Heart left ventricle (tissue), 16 donors: Measurements from ENCODE around the gene KRTAP10-5. TPM values are rescaled to one million over a fixed set of nuclear protein-coding genes. Genes with fewer than 3 reads are reported as not detected.
"Not testable (repeated sequence)": the region's sequence is repeated elsewhere in the genome, so short reads cannot be mapped to it uniquely, and the experiment has no call there.

Source experiments
- ATAC-seq, 4 donors: fragments of 200-7000 bp; cut with Tn5 transposase; one replicate each; pipeline ENCODE4 v1.9.1; 2020 to 2022; ENCODE audit warnings: moderate library complexity in 4 of 4, mild to moderate bottlenecking in 3 of 4, moderate number of reproducible peaks in 1 of 4
- DNase-seq, 5 donors: peaks; one replicate each; pipeline ENCODE4 v3.0.0-alpha.2; 2020
- H3K27ac ChIP-seq, 12 donors: fragments of 200-600 bp; sonication (generic) in 4 of 12; one replicate each; pipeline versions ENCODE4 v1.5.0 to v1.8.0; 2016 to 2022; ENCODE audit warnings: mild to moderate bottlenecking in 2 of 12
- H3K27me3 ChIP-seq, 9 donors: fragments of 200-600 bp; sonication (generic) in 2 of 9; one replicate each; pipeline versions ENCODE4 v1.5.1 to v1.8.0; 2016 to 2022; ENCODE audit warnings: mild to moderate bottlenecking in 3 of 9
- H3K36me3 ChIP-seq, 9 donors: fragments of 200-600 bp; sonication (generic) in 2 of 9; one replicate each; pipeline versions ENCODE4 v1.5.0 to v1.8.0; 2018 to 2022; ENCODE audit warnings: mild to moderate bottlenecking in 2 of 9
- H3K4me1 ChIP-seq, 12 donors: fragments of 200-600 bp; sonication (generic) in 4 of 12; one replicate each; pipeline versions ENCODE4 v1.5.0 to v1.8.0; 2016 to 2022; ENCODE audit warnings: mild to moderate bottlenecking in 3 of 12
- H3K4me3 ChIP-seq, 12 donors: fragments of 200-600 bp; sonication (generic) in 4 of 12; one replicate each; pipeline versions ENCODE4 v1.5.0 to v1.8.0; 2017 to 2022; ENCODE audit warnings: mild to moderate bottlenecking in 9 of 12, moderate library complexity in 4 of 12
- H3K9me3 ChIP-seq, 12 donors: fragments of 200-600 bp; sonication (generic) in 4 of 12; one replicate each; pipeline versions ENCODE4 v1.5.0 to v1.8.0; 2016 to 2022; ENCODE audit warnings: mild to moderate bottlenecking in 1 of 12
- POLR2A ChIP-seq, 2 donors: fragments of 450-650 bp; IDR thresholded peaks; one replicate each; pipeline ENCODE4 v1.6.1; 2017; ENCODE audit warnings: antibody characterized with exemption in 2 of 2, mild to moderate bottlenecking in 2 of 2, moderate library complexity in 2 of 2
- WGBS, 4 donors: extraction: QIAGEN DNeasy Blood & Tissue Kit in 2 of 4; methylation state at CpG; one replicate each; pipeline versions ENCODE4 v1.1.5 to v1.1.7; 2013 to 2018; 5-methylcytosine and 5-hydroxymethylcytosine counted together
- intact Hi-C, 10 donors: fragments of 100-400 bp; cut with DNase I; formaldehyde crosslinking; loops; one replicate each; pipeline versions ENCODE4 v1.11.1 to v1.14.2; 2022
- polyA plus RNA-seq, 2 donors: library from polyadenylated mRNA; stranded (reverse); fragments of 200-250 nt; gene quantifications; one replicate each; pipeline ENCODE4 v1.2.3, GENCODE V29; 2013
- total RNA-seq, 9 donors: library from RNA; depleted of rRNA in 2 of 9; stranded (reverse); fragments of >200 nt in 2 of 9; fragmentation: NEBNext Ultra II Directional in 3 of 9; extraction: Animal tissue kit (Norgen Biotek cat#: 25700) in 3 of 9; gene quantifications; one replicate each; pipeline versions ENCODE4 v1.1.0 to v1.2.4, GENCODE V29; 2016 to 2023
- TF ChIP-seq, protein P1 (sequence below), 12 donors: fragments of 200-600 bp; sonication (generic) in 4 of 12; IDR thresholded peaks; one replicate each; pipeline versions ENCODE4 v1.5.0 to v1.8.0; 2018 to 2022; ENCODE audit warnings: antibody characterized with exemption in 12 of 12, mild to moderate bottlenecking in 5 of 12
- donor health status: ischemic (EF 13 %, LVEDD 7.1; RV severe dilation, severe dysfunction).
- donor health status: healthy with polysubstance abuse.
- donor health status: DM: no; HTN: yes; CAD: no.
- donor health status: DM: no; HTN: no; CAD: no.
- donor health status: ischemic (EF 25% LVEDD 6.9; RV normal size, moderate dysfunction).
- donor health status: ischemic (EF 25% LVEDD 5.7; RV mildly dilated, moderate dysfunction).
- donor health status: healthy.
- donor health status: DM: yes; HTN: yes; CAD: no.
- donor health status: ischemic (EF 35%, LVEDD 5.7; RV mildly dilated, moderate dysfunction).
- donor health status: nonischemic (EF 11% LVEDD 7.7; RV severe dilation, severe dysfunction).
- donor health status: DM: yes; HTN: yes; CAD: no.
- donor health status: PGD.
- donor health status: ischemic (EF 29% LVEDD 5.4; RV normal size, mild dysfunction).
- donor health status: nonischemic (EF 23%, LVEDD 6.1; RV moderate dilation, normal function).

KRTAP10-5 gene
- total and polyA plus RNA-seq, 11 donors: not detected

DNA sequence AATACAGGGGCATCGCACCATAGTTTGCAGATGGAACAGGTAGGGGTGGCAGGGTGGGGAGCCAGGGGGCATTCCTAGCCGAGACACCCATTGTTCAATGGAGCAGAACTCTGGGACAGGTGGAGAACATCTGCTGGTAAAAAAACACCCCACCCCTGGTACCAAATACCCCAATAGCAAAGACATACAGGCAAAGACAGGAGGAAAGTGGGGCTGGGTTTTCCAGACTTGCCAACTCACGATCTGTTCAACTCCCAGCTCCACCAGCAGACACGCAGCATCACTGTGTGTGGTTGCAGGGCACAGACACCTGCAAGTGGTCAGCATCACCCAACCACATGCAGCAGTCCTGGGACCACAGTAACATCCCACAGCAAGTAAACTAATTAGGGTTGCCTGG, 31.1 kb upstream of the KRTAP10-5 start:
- no peak for ATAC-seq
- Histone ChIP-seq H3K27me3 (peaks cover 0 to 5% (median 0%) of the 10 kb centered on the region in 9 donors), H3K36me3 (no peaks in the 10 kb centered on the region), H3K4me1 (no peaks in the 10 kb centered on the region), H3K27ac (no peak overlapping the region), H3K4me3 (no peak overlapping the region), H3K9me3 (peaks cover 0 to 36% (median 6%) of the 10 kb centered on the region in 12 donors)
- WGBS, 4 donors: 76 to 89% (median 86%) methylated on average over 4 of the region's 4 CpGs
- TF ChIP-seq, protein P1, sequence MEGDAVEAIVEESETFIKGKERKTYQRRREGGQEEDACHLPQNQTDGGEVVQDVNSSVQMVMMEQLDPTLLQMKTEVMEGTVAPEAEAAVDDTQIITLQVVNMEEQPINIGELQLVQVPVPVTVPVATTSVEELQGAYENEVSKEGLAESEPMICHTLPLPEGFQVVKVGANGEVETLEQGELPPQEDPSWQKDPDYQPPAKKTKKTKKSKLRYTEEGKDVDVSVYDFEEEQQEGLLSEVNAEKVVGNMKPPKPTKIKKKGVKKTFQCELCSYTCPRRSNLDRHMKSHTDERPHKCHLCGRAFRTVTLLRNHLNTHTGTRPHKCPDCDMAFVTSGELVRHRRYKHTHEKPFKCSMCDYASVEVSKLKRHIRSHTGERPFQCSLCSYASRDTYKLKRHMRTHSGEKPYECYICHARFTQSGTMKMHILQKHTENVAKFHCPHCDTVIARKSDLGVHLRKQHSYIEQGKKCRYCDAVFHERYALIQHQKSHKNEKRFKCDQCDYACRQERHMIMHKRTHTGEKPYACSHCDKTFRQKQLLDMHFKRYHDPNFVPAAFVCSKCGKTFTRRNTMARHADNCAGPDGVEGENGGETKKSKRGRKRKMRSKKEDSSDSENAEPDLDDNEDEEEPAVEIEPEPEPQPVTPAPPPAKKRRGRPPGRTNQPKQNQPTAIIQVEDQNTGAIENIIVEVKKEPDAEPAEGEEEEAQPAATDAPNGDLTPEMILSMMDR (IDR thresholded peaks at IDR 0.05): no peak
- no peak for TF ChIP-seq POLR2A (IDR thresholded peaks at IDR 0.05)
- intact Hi-C loops: no loop called here
- DNase-seq: no peak

DNA sequence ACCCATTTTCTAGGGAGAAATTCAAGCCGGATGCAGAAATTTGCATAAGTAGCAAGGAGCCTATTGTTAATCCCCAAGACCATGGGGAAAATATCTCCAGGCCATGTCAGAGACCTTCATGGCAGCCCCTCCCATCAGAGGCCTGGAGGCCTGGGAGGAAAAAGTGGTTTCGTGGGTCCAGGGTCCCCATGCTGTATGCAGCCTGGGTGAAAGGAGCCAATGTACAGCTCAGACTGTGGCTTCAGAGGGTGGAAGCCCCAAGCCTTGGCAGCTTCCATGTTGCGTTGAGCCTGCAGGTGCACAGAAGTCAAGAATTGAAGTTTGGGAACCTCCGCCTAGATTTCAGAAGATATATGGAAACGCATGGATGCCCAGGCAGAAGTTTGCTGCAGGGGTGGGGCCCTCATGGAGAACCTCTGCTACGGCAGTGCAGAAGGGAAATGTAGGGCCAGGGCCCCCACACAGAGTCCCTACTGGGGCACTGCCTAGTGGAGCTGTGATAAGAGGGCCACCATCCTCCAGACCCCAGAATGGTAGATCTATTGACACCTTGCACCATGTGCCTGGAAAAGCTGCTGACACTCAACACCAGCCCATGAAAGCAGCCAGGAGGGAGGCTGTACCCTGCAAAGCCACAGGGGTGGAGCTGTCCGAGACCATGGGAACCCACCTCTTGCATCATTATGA, 29.9 kb upstream of the KRTAP10-5 start:
- ATAC-seq, DNase-seq, H3K4me3 ChIP-seq, H3K27ac ChIP-seq, intact Hi-C loops, H3K4me1 ChIP-seq, H3K27me3 ChIP-seq, H3K36me3 ChIP-seq: not testable (repeated sequence)
- 86 to 98% (median 91%) methylated on average over 7 of the region's 7 CpGs for WGBS, 4 donors
- H3K9me3 ChIP-seq: peaks cover 0 to 37% (median 6%) of the 10 kb centered on the region in 12 donors

DNA sequence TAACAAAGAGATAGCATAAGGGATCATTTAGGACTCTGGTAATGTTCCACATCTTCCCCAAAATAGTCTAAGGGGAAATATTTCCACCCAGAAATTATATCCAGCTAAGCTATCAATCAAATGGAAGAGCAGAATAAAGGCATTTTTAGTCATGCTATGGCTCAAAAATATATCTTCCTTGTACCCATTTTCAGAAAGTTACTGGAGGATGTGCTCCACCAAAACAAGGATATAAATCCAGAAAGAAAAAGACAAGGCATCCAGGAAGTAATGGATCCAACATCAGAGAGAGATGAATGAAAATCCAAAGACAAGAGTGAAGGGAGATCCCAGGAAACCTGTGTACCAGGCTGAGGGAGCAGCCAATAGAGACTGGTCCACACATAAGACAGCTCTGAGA, 28.8 kb upstream of the KRTAP10-5 start:
- no peak for DNase-seq
- Histone ChIP-seq H3K36me3 (no peaks in the 10 kb centered on the region), H3K4me3 (no peak overlapping the region), H3K27ac (no peak overlapping the region), H3K9me3 (peaks cover 0 to 37% (median 6%) of the 10 kb centered on the region in 12 donors), H3K27me3 (peaks cover 0 to 7% (median 0%) of the 10 kb centered on the region in 9 donors), H3K4me1 (no peaks in the 10 kb centered on the region)
- ATAC-seq: no peak
- intact Hi-C loops: no loop called here
- TF ChIP-seq, protein P1 (IDR thresholded peaks at IDR 0.05): no peak
- TF ChIP-seq POLR2A (IDR thresholded peaks at IDR 0.05): no peak

DNA sequence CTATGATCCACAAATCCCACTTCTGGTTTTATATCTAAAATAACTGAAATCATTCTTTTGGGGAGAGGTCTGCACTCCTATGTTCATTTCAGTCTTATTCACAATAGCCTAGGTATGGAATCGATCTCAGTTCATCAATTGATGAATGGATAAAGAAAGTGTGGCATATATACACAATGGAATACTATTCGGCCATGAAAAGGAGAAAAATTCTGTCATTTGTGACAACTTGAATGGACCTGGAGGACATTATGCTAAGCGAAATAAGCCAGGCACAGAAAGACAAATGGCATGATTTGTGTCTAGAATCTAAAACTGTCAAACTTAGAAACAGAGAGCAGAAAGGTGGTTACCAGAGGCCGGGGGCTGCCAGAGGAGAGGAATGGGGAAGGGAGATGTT, 26.1 kb upstream of the KRTAP10-5 start:
- no peak for ATAC-seq
- WGBS, 4 donors: 69 to 77% (median 73%) methylated on average over 4 of the region's 4 CpGs
- H3K9me3 ChIP-seq: peaks cover 0 to 33% (median 6%) of the 10 kb centered on the region in 12 donors
- H3K27me3 ChIP-seq: peaks cover 0 to 11% (median 0%) of the 10 kb centered on the region in 9 donors
- no peak for TF ChIP-seq POLR2A (IDR thresholded peaks at IDR 0.05)
- TF ChIP-seq, protein P1 (IDR thresholded peaks at IDR 0.05): no peak
- no peaks in the 10 kb centered on the region for H3K4me1 ChIP-seq
- H3K4me3 ChIP-seq: no peak overlapping the region
- intact Hi-C loops: no loop called here
- no peak for DNase-seq
- no peaks in the 10 kb centered on the region for H3K36me3 ChIP-seq
- H3K27ac ChIP-seq: no peak overlapping the region

DNA sequence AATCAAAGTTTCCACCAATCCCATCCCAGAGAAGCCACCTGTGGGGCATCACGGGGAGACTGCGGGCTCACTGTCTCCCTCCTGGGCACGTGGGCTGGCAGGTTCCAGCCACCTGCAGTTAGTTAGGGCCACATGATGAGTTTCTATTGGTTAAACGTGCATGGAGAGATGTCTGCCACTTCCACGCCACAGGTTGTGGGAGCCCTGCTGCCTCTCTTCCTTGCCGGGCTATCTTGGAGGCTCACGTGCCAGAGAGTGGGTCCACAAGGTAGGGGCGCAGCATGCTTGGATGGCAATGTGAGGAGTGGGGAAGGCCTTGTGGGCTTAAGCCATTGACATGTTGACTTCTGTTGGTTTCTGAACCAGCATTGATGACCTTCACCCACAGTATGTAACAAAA, 23.5 kb upstream of the KRTAP10-5 start:
- no peak overlapping the region for H3K4me3 ChIP-seq
- intact Hi-C loops: no loop called here
- no peak for DNase-seq
- peaks cover 0 to 10% (median 0%) of the 10 kb centered on the region in 12 donors for H3K9me3 ChIP-seq
- no peaks in the 10 kb centered on the region for H3K36me3 ChIP-seq
- WGBS, 4 donors: 81 to 88% (median 83%) methylated on average over 8 of the region's 8 CpGs
- ATAC-seq: no peak
- TF ChIP-seq POLR2A (IDR thresholded peaks at IDR 0.05): no peak
- H3K27ac ChIP-seq: no peak overlapping the region
- no peaks in the 10 kb centered on the region for H3K4me1 ChIP-seq
- H3K27me3 ChIP-seq: peaks cover 0 to 19% (median 0%) of the 10 kb centered on the region in 9 donors
